Caco-2 (cell line): Measurements from ENCODE around the gene MYO15A. TPM values are rescaled to one million over a fixed set of nuclear protein-coding genes. Genes with fewer than 3 reads are reported as not detected.

Experiments
- BruUV-seq: library from RNA; stranded (reverse); fragments of 400-500 nt; replicated peaks from 2 replicates; lab custom pipeline; 2021; lab: Mats Ljungman, UMichigan
- CTCF ChIA-PET: fragments of 300-600 bp; sonication (Branson Sonifier 250); formaldehyde crosslinking; loops from one replicate; lab custom pipeline; 2022; ENCODE audit warnings: antibody characterized with exemption; lab: Charles Lee
- POLR2A ChIA-PET: fragments of 300-600 bp; sonication (Branson Sonifier 250); formaldehyde crosslinking; loops from one replicate; lab custom pipeline; 2022; ENCODE audit warnings: antibody characterized with exemption; lab: Charles Lee
- DNase-seq, 2 experiments: peaks; one replicate each; pipeline versions ENCODE4 v3.0.0 to v3.0.0-alpha.2; 2020 to 2022
- H3K27me3 ChIP-seq: replicated peaks from 2 replicates; pipeline ENCODE4 v1.6.0; 2011; ENCODE audit warnings: low read length; ENCODE audit not compliant: control insufficient read depth, insufficient read depth
- H3K36me3 ChIP-seq: 2 replicates; pipeline ENCODE4 v1.5.1; 2011; ENCODE audit warnings: low read length; ENCODE audit not compliant: control insufficient read depth, insufficient read depth
- H3K4me1 ChIP-seq: fragments of 250-450 bp; sonication (Bioruptor Pico); 2 replicates; pipeline ENCODE4 v1.5.1; 2020; ENCODE audit warnings: mild to moderate bottlenecking
- H3K4me3 ChIP-seq: 2 replicates; pipeline ENCODE4 v1.5.1; 2011; ENCODE audit warnings: low read depth, mild to moderate bottlenecking, control low read depth, low read length
- H3K9me3 ChIP-seq: fragments of 250-450 bp; sonication (Bioruptor Pico); 2 replicates; pipeline ENCODE4 v1.5.1; 2020; ENCODE audit warnings: mild to moderate bottlenecking, moderate library complexity
- H3K27ac Mint-ChIP-seq: one replicate; pipeline ENCODE4 v1.8.0; 2022; ENCODE audit warnings: mixed read lengths; ENCODE audit not compliant: unreplicated experiment
- H3K27me3 Mint-ChIP-seq: one replicate; pipeline ENCODE4 v1.8.0; 2022; ENCODE audit warnings: mixed read lengths; ENCODE audit not compliant: insufficient read depth, unreplicated experiment
- H3K36me3 Mint-ChIP-seq: one replicate; pipeline ENCODE4 v1.8.0; 2022; ENCODE audit warnings: mild to moderate bottlenecking, mixed read lengths; ENCODE audit not compliant: insufficient read depth, unreplicated experiment
- H3K4me1 Mint-ChIP-seq: one replicate; pipeline ENCODE4 v1.8.0; 2022; ENCODE audit warnings: low read depth, mixed read lengths; ENCODE audit not compliant: unreplicated experiment
- H3K4me3 Mint-ChIP-seq: one replicate; pipeline ENCODE4 v1.8.0; 2022; ENCODE audit warnings: mild to moderate bottlenecking, moderate library complexity, mixed read lengths; ENCODE audit not compliant: unreplicated experiment
- H3K9me3 Mint-ChIP-seq: one replicate; pipeline ENCODE4 v1.8.0; 2022; ENCODE audit warnings: mixed read lengths; ENCODE audit not compliant: unreplicated experiment
- CTCF ChIP-seq, 2 experiments: fragments of 200-600 bp in 1 of 2; IDR thresholded peaks; 1 replicate in 1 of 2; 2 replicates in 1 of 2; pipeline versions ENCODE4 v1.5.1 to v1.8.0; 2011 to 2022; ENCODE audit warnings: antibody characterized with exemption in 1 of 2, control low read depth in 1 of 2, inconsistent platforms in 1 of 2, low read depth in 1 of 2, low read length in 1 of 2, mild to moderate bottlenecking in 1 of 2, moderate library complexity in 1 of 2; ENCODE audit not compliant: insufficient read depth in 1 of 2, severe bottlenecking in 1 of 2, unreplicated experiment in 1 of 2
- intact Hi-C: fragments of 100-400 bp; cut with micrococcal nuclease; formaldehyde crosslinking; loops from one replicate; pipeline ENCODE4 v1.10.0; 2022; ENCODE audit not compliant: unreplicated experiment
- total RNA-seq: library from RNA; stranded (reverse); gene quantifications from 2 replicates; pipeline ENCODE4 v1.2.3, GENCODE V29; 2022

The MYO15A gene
- total RNA-seq, 1 experiment from 2014 or later, result not detected

DNA sequence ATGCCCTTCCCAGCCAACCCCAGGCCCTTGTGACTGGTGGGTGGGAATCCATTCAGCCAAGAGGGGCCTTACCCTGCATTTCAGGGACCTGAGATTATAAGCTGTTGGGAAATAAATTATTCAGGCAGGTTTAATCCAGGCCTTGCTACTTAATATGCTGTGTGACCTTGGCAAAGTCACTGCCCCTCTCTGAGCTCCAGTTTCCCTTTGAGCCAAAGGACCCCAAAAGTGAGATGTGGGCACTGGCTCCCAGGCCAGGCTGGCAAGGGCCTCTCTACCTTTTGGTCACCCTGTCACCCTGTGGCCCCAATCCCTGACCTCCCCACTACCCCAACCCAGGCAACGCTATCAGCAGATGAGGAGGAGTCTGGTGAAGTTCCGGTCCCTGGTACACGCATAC, 33.9 kb downstream of the MYO15A start:
- Histone ChIP-seq H3K4me3 (no peak overlapping the region), H3K36me3 (no peaks in the 10 kb centered on the region), H3K9me3 (no peaks in the 10 kb centered on the region), H3K4me1 (peaks cover 5% of the 10 kb centered on the region), H3K27me3 (no peaks in the 10 kb centered on the region)
- Mint-ChIP-seq H3K4me1 (peaks cover 14% of the 10 kb centered on the region), H3K27me3 (no peaks in the 10 kb centered on the region), H3K9me3 (no peaks in the 10 kb centered on the region), H3K27ac (no peak overlapping the region), H3K4me3 (no peak overlapping the region), H3K36me3 (no peaks in the 10 kb centered on the region)
- no peak for DNase-seq
- POLR2A ChIA-PET, result no interaction called here
- CTCF ChIA-PET, result interaction anchor here (0.6 to 2.4 kb wide), 2 partner anchors 11 to 77 kb away, joined by 3 to 10 read pairs; no protein-coding TSS in a partner anchor
- BruUV-seq, result no TSS peak
- no peak for TF ChIP-seq CTCF (IDR thresholded peaks at IDR 0.05; ENCODE audit: insufficient read depth in 1 of 2, low read depth in 1 of 2, low read length in 1 of 2, severe bottlenecking in 1 of 2, unreplicated experiment in 1 of 2)
- intact Hi-C loops, result loop anchor here (5.0 kb wide), 1 partner anchor 60 kb away; no protein-coding TSS in a partner anchor

DNA sequence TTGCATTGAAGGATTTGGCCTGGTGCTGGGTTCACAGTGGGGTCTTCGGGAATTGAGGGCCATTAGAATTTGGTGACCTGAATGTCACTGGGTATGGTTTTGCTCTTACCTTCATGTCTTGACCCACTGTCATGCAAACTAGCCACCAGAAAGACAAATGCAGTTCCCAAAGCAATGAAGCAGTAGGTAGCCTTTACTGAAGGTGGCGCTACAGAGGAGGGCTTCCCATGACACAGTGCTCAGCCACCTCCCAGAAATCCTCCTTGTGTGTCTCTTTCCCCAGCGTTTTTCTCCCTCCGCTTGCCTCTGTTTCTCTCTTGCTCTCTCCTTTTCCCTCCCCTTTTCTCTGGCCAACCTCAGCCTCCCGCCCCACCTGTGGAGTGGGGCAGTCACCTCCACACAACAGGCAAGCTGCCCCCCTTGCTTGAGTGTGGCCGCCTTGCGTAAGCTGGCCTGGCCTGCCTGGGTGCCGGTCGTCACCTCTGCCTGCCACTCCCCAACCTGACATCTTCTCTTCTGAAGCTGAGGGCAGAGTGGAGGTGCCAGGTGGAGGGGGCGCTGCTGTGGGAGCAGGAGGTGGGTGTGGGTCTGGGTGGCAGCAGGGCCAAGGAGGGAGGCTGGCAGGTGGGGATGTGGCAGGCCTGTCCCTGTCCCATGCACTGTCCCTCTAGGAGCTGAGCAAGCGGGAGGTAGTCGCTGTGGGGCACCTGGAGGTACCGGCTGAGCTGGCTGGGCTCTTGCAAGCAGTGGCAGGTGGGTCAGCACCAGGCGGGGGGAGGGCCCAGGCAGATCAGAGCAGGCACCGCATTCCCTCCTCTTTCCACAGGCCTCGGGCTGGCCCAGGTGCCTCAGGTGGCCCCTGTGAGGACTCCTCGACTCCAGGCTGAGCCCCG, 34.7 kb downstream of the MYO15A start:
- Mint-ChIP-seq H3K4me3 (no peak overlapping the region), H3K9me3 (no peaks in the 10 kb centered on the region), H3K27ac (no peak overlapping the region), H3K36me3 (no peaks in the 10 kb centered on the region), H3K4me1 (peaks cover 14% of the 10 kb centered on the region), H3K27me3 (no peaks in the 10 kb centered on the region)
- H3K4me3 ChIP-seq, result no peak overlapping the region
- peaks cover 5% of the 10 kb centered on the region for H3K4me1 ChIP-seq
- BruUV-seq, result no TSS peak
- no peaks in the 10 kb centered on the region for H3K9me3 ChIP-seq
- DNase-seq, result peak in 1 of 2 experiments; percentile 29
- TF ChIP-seq CTCF (IDR thresholded peaks at IDR 0.05; ENCODE audit: insufficient read depth in 1 of 2, low read depth in 1 of 2, low read length in 1 of 2, severe bottlenecking in 1 of 2, unreplicated experiment in 1 of 2), result peak in 1 of 2 experiments; percentile 46
- ChIA-PET POLR2A (no interaction called here), CTCF (interaction anchor here (0.6 to 2.4 kb wide), 3 partner anchors 10 to 76 kb away, joined by 3 to 10 read pairs (median 6); no protein-coding TSS in a partner anchor)
- H3K27me3 ChIP-seq, result no peaks in the 10 kb centered on the region
- no peaks in the 10 kb centered on the region for H3K36me3 ChIP-seq
- intact Hi-C loops, result loop anchor here (5.0 kb wide), 1 partner anchor 59 kb away; no protein-coding TSS in a partner anchor

GRCh38 chr17:18144261-18144660, 35.7 kb downstream of the MYO15A start:
- no peak overlapping the region for H3K4me3 Mint-ChIP-seq
- intact Hi-C loops, result loop anchor here (5.0 kb wide), 1 partner anchor 58 kb away; no protein-coding TSS in a partner anchor

More at GRCh38 chr17:18144261-18144660, 35.7 kb downstream of the MYO15A start:
- BruUV-seq, result no TSS peak
- Mint-ChIP-seq H3K9me3 (no peaks in the 10 kb centered on the region), H3K27me3 (no peaks in the 10 kb centered on the region), H3K4me1 (peaks cover 14% of the 10 kb centered on the region), H3K27ac (no peak overlapping the region), H3K36me3 (no peaks in the 10 kb centered on the region)
- ChIA-PET POLR2A (no interaction called here), CTCF (interaction anchor here (0.5 to 1.3 kb wide), 2 partner anchors 10 to 738 kb away, joined by 3 to 5 read pairs; no protein-coding TSS in a partner anchor)
- peaks cover 5% of the 10 kb centered on the region for H3K4me1 ChIP-seq
- no peaks in the 10 kb centered on the region for H3K27me3 ChIP-seq
- H3K4me3 ChIP-seq, result no peak overlapping the region
- no peaks in the 10 kb centered on the region for H3K9me3 ChIP-seq
- DNase-seq, result no peak
- no peaks in the 10 kb centered on the region for H3K36me3 ChIP-seq
- no peak for TF ChIP-seq CTCF (IDR thresholded peaks at IDR 0.05; ENCODE audit: insufficient read depth in 1 of 2, low read depth in 1 of 2, low read length in 1 of 2, severe bottlenecking in 1 of 2, unreplicated experiment in 1 of 2)
